SU-DHL-6 (cell line): ENCODE results near the gene HOXA9.

ENCODE experiments used
- H2AFZ ChIP-seq: fragments of 200-600 bp; sonication (generic); 2 replicates; pipeline ENCODE4 v1.6.1; 2014; ENCODE audit warnings: low read depth, mild to moderate bottlenecking, moderate library complexity, mixed read lengths, antibody characterized with exemption, low read length; ENCODE audit not compliant: severe bottlenecking
- H3F3A ChIP-seq: fragments of 200-600 bp; shearing (Covaris generic); 2 replicates; pipeline ENCODE4 v1.6.0; 2016; ENCODE audit warnings: antibody characterized with exemption, mild to moderate bottlenecking; ENCODE audit not compliant: insufficient read depth
- H3K27ac ChIP-seq: fragments of 200-600 bp; sonication (generic); 2 replicates; pipeline ENCODE4 v1.5.1; 2016; ENCODE audit warnings: low read depth, mild to moderate bottlenecking, low read length, moderate library complexity, mixed read lengths
- H3K27me3 ChIP-seq: fragments of 200-600 bp; sonication (generic), shearing (Covaris generic); 2 replicates; pipeline ENCODE4 v1.6.0; 2014; ENCODE audit warnings: mild to moderate bottlenecking, low read length
- H3K36me3 ChIP-seq: fragments of 200-600 bp; sonication (generic); 2 replicates; pipeline ENCODE4 v1.6.1; 2014; ENCODE audit warnings: mild to moderate bottlenecking, low read length, mixed read lengths
- H3K4me2 ChIP-seq: fragments of 300-600, 200-600 bp; shearing (Covaris generic), sonication (generic); 2 replicates; pipeline ENCODE4 v1.6.0; 2014; ENCODE audit warnings: low read length, low read depth, mild to moderate bottlenecking; ENCODE audit not compliant: poor library complexity, severe bottlenecking
- H3K4me3 ChIP-seq: fragments of 200-600 bp; sonication (generic); 2 replicates; pipeline ENCODE4 v1.5.1; 2014; ENCODE audit warnings: antibody characterized with exemption, low read length, mild to moderate bottlenecking, mixed read lengths; ENCODE audit not compliant: insufficient read depth, poor library complexity, severe bottlenecking
- H3K79me2 ChIP-seq: fragments of 200-600 bp; sonication (generic); 2 replicates; pipeline ENCODE4 v1.6.1; 2014; ENCODE audit warnings: mild to moderate bottlenecking, low read length, moderate library complexity; ENCODE audit not compliant: insufficient read depth
- H3K9ac ChIP-seq: fragments of 200-600 bp; sonication (generic); 2 replicates; pipeline ENCODE4 v1.7.0; 2014; ENCODE audit warnings: mild to moderate bottlenecking, low read length
- H3K9me2 ChIP-seq: fragments of 200-600 bp; sonication (generic); replicated peaks from 2 replicates; pipeline ENCODE4 v1.6.1; 2014; ENCODE audit warnings: low read length; ENCODE audit not compliant: insufficient read depth
- H3K9me3 ChIP-seq: fragments of 200-600 bp; sonication (generic); 2 replicates; pipeline ENCODE4 v1.6.1; 2014; ENCODE audit warnings: low read length, mixed read lengths; ENCODE audit not compliant: insufficient read depth
- H4K20me1 ChIP-seq: fragments of 200-600 bp; sonication (generic); 2 replicates; pipeline ENCODE4 v1.6.1; 2014; ENCODE audit warnings: low read depth, mild to moderate bottlenecking, antibody characterized with exemption, low read length, moderate library complexity, mixed read lengths
- CTCF ChIP-seq: fragments of 200-600 bp; sonication (generic); IDR thresholded peaks from one replicate; pipeline ENCODE4 v1.5.1; 2017; ENCODE audit warnings: antibody characterized with exemption, mild to moderate bottlenecking, low read length, moderate library complexity; ENCODE audit not compliant: insufficient read depth, poor library complexity, severe bottlenecking
- EZH2phosphoT487 ChIP-seq: fragments of 200-600 bp; sonication (generic), shearing (Covaris generic); conservative IDR thresholded peaks from 2 replicates; pipeline ENCODE4 v1.6.1; 2018; ENCODE audit warnings: mild to moderate bottlenecking, antibody characterized with exemption, low read length, moderate library complexity, mixed read lengths

Gene HOXA9

DNA sequence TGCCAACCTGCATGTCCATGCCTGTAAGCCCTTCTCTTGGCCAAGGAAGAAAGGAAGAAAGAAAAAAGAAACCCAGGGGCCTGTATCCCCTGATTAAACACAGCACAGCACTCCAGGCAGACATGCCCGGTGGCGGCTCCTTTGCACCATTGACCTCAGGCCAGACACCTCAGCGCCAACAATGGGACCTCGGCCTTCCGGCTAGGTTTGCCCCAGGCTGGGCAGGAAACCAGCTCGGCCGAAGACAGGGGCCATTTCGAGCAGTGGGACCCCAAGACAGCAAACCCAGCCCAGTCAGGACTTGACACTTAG, 5.9 kb upstream of the HOXA9 start:
- Histone ChIP-seq H2AFZ (no peak overlapping the region), H3K27me3 (no peaks in the 10 kb centered on the region), H3K9me2 (no peaks in the 10 kb centered on the region), H3K4me2 (no peak overlapping the region), H3K27ac (no peak overlapping the region), H3K9me3 (no peaks in the 10 kb centered on the region), H3K79me2 (no peaks in the 10 kb centered on the region), H3F3A (no peaks in the 10 kb centered on the region), H4K20me1 (no peaks in the 10 kb centered on the region), H3K9ac (no peak overlapping the region), H3K4me3 (no peak overlapping the region), H3K36me3 (no peaks in the 10 kb centered on the region)
- TF ChIP-seq CTCF (no peak), EZH2phosphoT487 (no peak)

- Histone ChIP-seq H3K9ac (no peak overlapping the region), H4K20me1 (no peaks in the 10 kb centered on the region), H3K36me3 (no peaks in the 10 kb centered on the region), H3K27me3 (no peaks in the 10 kb centered on the region), H3K9me3 (no peaks in the 10 kb centered on the region), H3F3A (no peaks in the 10 kb centered on the region), H3K9me2 (no peaks in the 10 kb centered on the region), H3K79me2 (no peaks in the 10 kb centered on the region), H3K4me3 (no peak overlapping the region), H3K4me2 (no peak overlapping the region), H3K27ac (no peak overlapping the region), H2AFZ (no peak overlapping the region)
- TF ChIP-seq EZH2phosphoT487, result no peak
- TF ChIP-seq CTCF, result no peak
These were observed 5.3 kb upstream of the HOXA9 start for GRCh38 chr7:27170426-27171324.

GRCh38 chr7:27169658-27170425, 4.5 kb upstream of the HOXA9 start:
- no peaks in the 10 kb centered on the region for H3K9me3 ChIP-seq
- no peak overlapping the region for H3K27ac ChIP-seq
- no peaks in the 10 kb centered on the region for H4K20me1 ChIP-seq
- H3K27me3 ChIP-seq, result no peaks in the 10 kb centered on the region
- H3F3A ChIP-seq, result no peaks in the 10 kb centered on the region
- H3K9ac ChIP-seq, result no peak overlapping the region
- no peak overlapping the region for H3K4me2 ChIP-seq
- H2AFZ ChIP-seq, result no peak overlapping the region
- no peak overlapping the region for H3K4me3 ChIP-seq
- no peaks in the 10 kb centered on the region for H3K79me2 ChIP-seq
- H3K9me2 ChIP-seq, result no peaks in the 10 kb centered on the region
- H3K36me3 ChIP-seq, result no peaks in the 10 kb centered on the region
- TF ChIP-seq EZH2phosphoT487, result no peak
